K562 (cell line): ENCODE results near the gene RPF1. TPM values are rescaled to one million over a fixed set of nuclear protein-coding genes. Genes with fewer than 3 reads are reported as not detected.

Source experiments
- E2F5 ChIP-seq: sonication (generic); formaldehyde crosslinking; IDR thresholded peaks from 2 replicates; pipeline ENCODE4 v1.8.0; 2022; ENCODE audit warnings: mild to moderate bottlenecking, missing genetic modification reagents
- GABPB2 ChIP-seq: fragments of 250-450 bp; sonication (Bioruptor Pico); conservative IDR thresholded peaks from 2 replicates; pipeline ENCODE4 v1.5.1; 2021; ENCODE audit warnings: mild to moderate bottlenecking
- MTF1 ChIP-seq: fragments of 250-450 bp; sonication (Bioruptor Pico); IDR thresholded peaks from 2 replicates; pipeline ENCODE4 v1.9.0; 2021; ENCODE audit warnings: moderate library complexity, mild to moderate bottlenecking, inconsistent platforms, borderline replicate concordance
- RBBP5 ChIP-seq: fragments of 200-600 bp; sonication (generic); IDR thresholded peaks from 2 replicates; pipeline ENCODE4 v1.6.1; 2012; ENCODE audit warnings: borderline replicate concordance, mild to moderate bottlenecking, low read length, control low read depth, inconsistent platforms; ENCODE audit not compliant: insufficient read depth, poor library complexity, severe bottlenecking
- SREBF2 ChIP-seq: sonication (generic); formaldehyde crosslinking; IDR thresholded peaks from 2 replicates; pipeline ENCODE4 v1.4.0; 2020; ENCODE audit warnings: mild to moderate bottlenecking, missing genetic modification reagents
- SRF ChIP-seq, 2 experiments: fragments of 250-450, 450-650 bp in 1 of 2; sonication (Bioruptor Pico) in 1 of 2; sonication (generic) in 1 of 2; formaldehyde crosslinking; IDR thresholded peaks; 2 replicates each; pipeline versions ENCODE4 v1.5.0 to v1.5.1; 2020 to 2022; ENCODE audit warnings: mild to moderate bottlenecking in 1 of 2, missing genetic modification reagents in 1 of 2
- THAP7 ChIP-seq: fragments of 250-450 bp; sonication (Bioruptor Pico); IDR thresholded peaks from 2 replicates; pipeline ENCODE4 v1.5.0; 2021
- TSHZ1 ChIP-seq: fragments of 250-450 bp; sonication (Bioruptor Pico); IDR thresholded peaks from 2 replicates; pipeline ENCODE4 v1.4.0; 2020; ENCODE audit warnings: mild to moderate bottlenecking, moderate library complexity
- ZNF589 ChIP-seq: fragments of 200-800 bp; sonication (Bioruptor generic); IDR thresholded peaks from 2 replicates; pipeline ENCODE4 v1.6.1; 2016; ENCODE audit warnings: low read depth, missing genetic modification characterization, missing compliant biosample characterization
- polyA plus RNA-seq, 8 experiments: library from polyadenylated mRNA; depleted of rRNA in 4 of 8; stranded (reverse) in 5 of 8; unstranded in 3 of 8; fragments of >200 nt; fragmentation: Nextera tagmentation in 2 of 8; fragmentation: Illumina TruSeq in 1 of 8; extraction: Ambion mirVana in 2 of 8; extraction: Trizol in 1 of 8; gene quantifications; 2 replicates each; pipeline versions ENCODE4 v1.2.1 to v1.2.3, GENCODE V29; 2011 to 2014; ENCODE audit warnings: inconsistent platforms in 1 of 8, missing spikeins in 1 of 8
- total RNA-seq, 7 experiments: library from RNA; depleted of rRNA in 6 of 7; stranded (reverse); fragments of >200 nt in 6 of 7; fragmentation: Illumina TruSeq in 2 of 7; extraction: Trizol in 2 of 7; gene quantifications; 2 replicates each; pipeline versions ENCODE4 v1.2.1 to v1.2.3, GENCODE V29; 2011 to 2021; ENCODE audit warnings: low replicate concordance in 1 of 7

RPF1 gene
- total and polyA plus RNA-seq, 9 of the 15 experiments (the other 6 are each of a cell fraction or from before 2014, with no cell fraction given), result 52.4 to 156 (median 90.2) TPM

GRCh38 chr1:84430546-84430945 lies 48.5 kb upstream of the RPF1 start (continued):
- TF ChIP-seq TSHZ1 (CRISPR knock-in tag) (no peak), ZNF589 (CRISPR knock-in tag) (no peak), RBBP5 (no peak), SRF (CRISPR knock-in tag; IDR thresholded peaks at IDR 0.05) (no peak), E2F5 (CRISPR knock-in tag) (no peak), THAP7 (no peak), SREBF2 (CRISPR knock-in tag) (no peak), MTF1 (CRISPR knock-in tag) (no peak), GABPB2 (CRISPR knock-in tag) (no peak)
